Activated T-helper 1 cell treated with anti-CD3 and anti-CD28 coated beads, Interleukin-12 subunit alpha, Interleukin-12 subunit beta, Interleukin-2, Interleukin-4 antibody, amounts not matched to agents 30 ng/mL and 10 ng/mL and 1 ng/mL, durations not matched to agents 14 hours and 24 hours and 36 hours (primary cell): ENCODE results near the gene MEGF9. TPM values are rescaled to one million over a fixed set of nuclear protein-coding genes. Genes with fewer than 3 reads are reported as not detected.

Source experiments
- DNase-seq: peaks from one replicate; pipeline ENCODE4 v3.0.0; 2021; ENCODE audit warnings: low spot score
- H3K27ac Mint-ChIP-seq: one replicate; pipeline ENCODE4 v1.8.0; 2021; ENCODE audit warnings: mild to moderate bottlenecking, mixed read lengths
- H3K27me3 Mint-ChIP-seq: one replicate; pipeline ENCODE4 v1.8.0; 2022; ENCODE audit warnings: mild to moderate bottlenecking, moderate library complexity, mixed read lengths; ENCODE audit not compliant: insufficient read depth
- H3K36me3 Mint-ChIP-seq: one replicate; pipeline ENCODE4 v1.8.0; 2021; ENCODE audit warnings: low read depth, mixed read lengths
- H3K4me1 Mint-ChIP-seq: one replicate; pipeline ENCODE4 v1.8.0; 2021; ENCODE audit warnings: low read depth, mixed read lengths
- H3K4me3 Mint-ChIP-seq: one replicate; pipeline ENCODE4 v1.8.0; 2021; ENCODE audit warnings: mild to moderate bottlenecking, moderate library complexity, mixed read lengths
- H3K9me3 Mint-ChIP-seq: one replicate; pipeline ENCODE4 v1.8.0; 2021; ENCODE audit warnings: mixed read lengths
- intact Hi-C: fragments of 100-400 bp; cut with micrococcal nuclease; formaldehyde crosslinking; loops from one replicate; pipeline ENCODE4 v1.15.1; 2024
- total RNA-seq: library from RNA; stranded (reverse); gene quantifications from 2 replicates; pipeline ENCODE4 v1.2.3, GENCODE V29; 2022

The MEGF9 gene
- total RNA-seq, 1 donor from 2014 or later, result 5.4 TPM

DNA sequence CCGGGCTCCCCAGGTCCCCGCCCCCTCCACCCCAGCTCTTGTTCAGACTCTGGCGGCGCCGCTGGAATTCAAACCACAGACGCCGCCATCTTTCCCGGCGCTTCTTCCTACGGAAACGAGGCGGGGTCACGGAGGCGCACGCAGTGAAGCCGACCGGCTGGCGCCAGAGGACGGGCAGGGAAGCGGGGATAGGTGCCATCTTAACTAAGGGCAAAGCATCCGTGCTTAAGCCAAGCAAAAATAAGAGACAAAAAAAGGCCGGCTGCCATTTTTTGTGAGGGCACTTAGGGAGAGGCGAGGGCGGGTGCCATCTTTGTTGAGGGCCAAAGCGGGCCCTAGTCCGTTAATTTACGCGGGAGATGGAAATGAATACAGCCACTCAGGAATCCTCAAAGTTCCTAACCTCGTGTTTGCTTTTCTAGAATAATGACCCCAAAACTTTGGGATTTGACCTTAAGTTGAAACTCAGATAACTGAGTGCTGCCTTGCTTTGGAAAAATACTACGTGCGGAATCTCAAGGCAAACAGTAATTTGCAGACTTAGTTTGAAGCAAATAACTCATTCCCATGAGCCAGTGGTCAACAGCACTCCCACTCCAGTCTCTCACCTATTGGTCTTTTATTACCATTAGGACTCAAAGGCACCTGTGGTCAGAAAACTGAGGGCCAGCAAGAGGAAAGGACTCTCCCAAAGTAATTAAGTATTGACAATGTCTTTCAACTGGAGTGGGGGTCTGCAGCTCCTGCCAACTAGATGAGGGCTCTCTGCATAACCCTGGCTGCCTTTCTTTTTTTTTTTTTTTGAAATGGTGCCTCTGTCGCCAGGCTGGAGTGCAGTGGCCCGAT is 134.0 kb downstream of the MEGF9 start, which contains the start of gene CDK5RAP2:
CDK5RAP2 (minus strand) TSS at position 117 of the 846 bp plus-strand sequence. CDS start 189 bp downstream, outside the sequence.
- Mint-ChIP-seq H3K27ac (peak within 1 kb of the TSS; percentile 95), H3K4me1 (peaks cover 52% of the 10 kb centered on the region), H3K9me3 (peaks cover 5% of the 10 kb centered on the region), H3K4me3 (peak within 1 kb of the TSS; percentile 97), H3K36me3 (peaks cover 26% of the 10 kb centered on the region), H3K27me3 (no peaks in the 10 kb centered on the region)
- intact Hi-C loops, result loop anchor here (1.0 to 2.0 kb wide), 4 partner anchors 134 to 1513 kb away; partner anchors contain the start of genes FBXW2, MEGF9 and TTLL11
- peak; percentile 91 for DNase-seq

DNA sequence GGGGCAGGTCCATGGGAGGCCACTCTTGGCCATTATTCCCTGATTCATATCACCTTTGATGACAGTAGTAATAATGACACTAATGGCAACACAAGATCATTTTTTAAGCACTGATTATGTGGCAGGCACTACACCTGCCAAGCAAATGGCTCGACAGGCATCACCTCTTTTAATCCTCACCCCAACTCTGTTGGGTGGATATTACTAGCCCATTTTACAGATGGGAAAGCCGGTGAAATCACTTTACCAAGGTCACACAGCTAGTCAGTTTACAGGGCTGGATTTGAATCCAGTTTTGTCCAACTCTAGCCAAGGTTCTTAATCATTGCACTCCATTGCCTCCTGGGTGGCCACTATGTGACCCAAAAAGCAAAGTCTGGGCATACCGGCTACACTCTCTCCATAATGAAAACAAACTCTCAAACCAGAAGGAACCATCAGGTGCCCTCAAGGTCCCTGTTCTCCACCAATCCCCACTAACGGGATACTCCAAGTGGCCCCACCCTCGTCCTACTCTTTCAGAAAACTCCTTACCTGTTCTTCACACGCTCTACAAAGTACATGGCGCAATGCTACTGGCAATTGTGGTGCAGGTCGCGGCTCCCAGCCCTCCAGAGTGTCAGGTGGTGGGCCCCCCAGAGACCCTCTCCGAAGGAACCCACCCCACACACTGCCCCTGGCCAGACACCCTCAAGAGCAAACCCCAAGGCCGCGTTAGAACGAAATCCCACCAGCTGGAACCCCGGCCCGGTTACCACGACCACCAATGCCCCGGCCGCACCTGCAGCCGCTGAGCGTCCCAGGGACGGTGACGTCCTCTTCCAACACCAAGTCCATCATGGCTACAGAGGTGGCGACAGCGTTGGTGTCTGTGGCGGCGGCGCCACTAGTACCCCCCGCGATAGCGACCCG is 134.9 kb downstream of the MEGF9 start:
- H3K27me3 Mint-ChIP-seq, result no peaks in the 10 kb centered on the region
- H3K27ac Mint-ChIP-seq, result peak overlapping the region; percentile 95
- peaks cover 26% of the 10 kb centered on the region for H3K36me3 Mint-ChIP-seq
- peaks cover 50% of the 10 kb centered on the region for H3K4me1 Mint-ChIP-seq
- DNase-seq, result no peak
- peaks cover 5% of the 10 kb centered on the region for H3K9me3 Mint-ChIP-seq
- H3K4me3 Mint-ChIP-seq, result peak overlapping the region; percentile 97
- intact Hi-C loops, result loop anchor here (1.0 to 2.0 kb wide), 4 partner anchors 135 to 1513 kb away; partner anchors contain the start of genes FBXW2, MEGF9 and TTLL11

DNA sequence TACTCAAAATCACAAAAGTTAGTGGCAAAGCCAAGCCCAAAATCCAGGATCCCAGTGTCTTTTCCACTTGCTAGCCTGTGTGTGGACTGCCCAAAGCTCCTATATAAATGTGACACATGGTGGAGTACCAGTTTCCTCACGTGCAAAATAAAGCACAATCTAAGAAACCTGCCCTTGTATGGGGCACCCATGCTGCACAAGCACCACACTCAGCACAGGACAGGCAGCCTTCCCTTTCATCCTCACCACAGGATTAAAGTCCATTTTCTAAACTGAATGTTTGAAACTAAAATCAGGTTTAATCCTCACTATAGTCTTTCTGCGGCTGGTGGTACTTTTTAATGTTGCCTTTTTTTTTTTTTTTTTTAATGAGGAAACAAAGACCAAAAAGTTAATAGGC is 139.8 kb downstream of the MEGF9 start:
- intact Hi-C loops, result no loop called here
- Mint-ChIP-seq H3K36me3 (peaks cover 29% of the 10 kb centered on the region), H3K4me1 (peaks cover 43% of the 10 kb centered on the region)

DNA sequence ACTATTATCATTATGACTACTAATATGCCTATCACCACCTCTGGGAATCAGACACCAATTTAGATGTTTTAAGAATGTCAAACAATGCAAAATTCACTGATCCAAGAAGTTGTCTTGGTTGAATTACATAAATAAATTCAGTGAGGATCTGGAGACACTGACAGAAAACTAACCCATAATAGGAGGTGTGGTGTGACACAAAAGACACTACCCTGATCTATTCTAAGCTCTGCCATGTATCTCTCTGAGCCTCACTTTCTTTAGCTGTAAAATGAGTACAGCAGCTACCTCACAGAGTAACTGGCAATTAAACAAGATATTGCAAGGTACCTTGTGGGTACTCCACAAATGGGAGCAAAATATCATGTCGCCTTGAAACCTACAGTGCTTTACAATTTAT is 141.8 kb downstream of the MEGF9 start:
- intact Hi-C loops, result no loop called here
- H3K36me3 Mint-ChIP-seq, result peaks cover 39% of the 10 kb centered on the region
- H3K9me3 Mint-ChIP-seq, result no peaks in the 10 kb centered on the region
- H3K4me3 Mint-ChIP-seq, result no peak overlapping the region
- peaks cover 29% of the 10 kb centered on the region for H3K4me1 Mint-ChIP-seq
- DNase-seq, result no peak
- H3K27me3 Mint-ChIP-seq, result no peaks in the 10 kb centered on the region
- no peak overlapping the region for H3K27ac Mint-ChIP-seq

More for the DNA sequence above, 139.8 kb downstream of the MEGF9 start:
- no peak overlapping the region for H3K27ac Mint-ChIP-seq
- DNase-seq, result no peak
- H3K9me3 Mint-ChIP-seq, result no peaks in the 10 kb centered on the region
- no peak overlapping the region for H3K4me3 Mint-ChIP-seq
- no peaks in the 10 kb centered on the region for H3K27me3 Mint-ChIP-seq

DNA sequence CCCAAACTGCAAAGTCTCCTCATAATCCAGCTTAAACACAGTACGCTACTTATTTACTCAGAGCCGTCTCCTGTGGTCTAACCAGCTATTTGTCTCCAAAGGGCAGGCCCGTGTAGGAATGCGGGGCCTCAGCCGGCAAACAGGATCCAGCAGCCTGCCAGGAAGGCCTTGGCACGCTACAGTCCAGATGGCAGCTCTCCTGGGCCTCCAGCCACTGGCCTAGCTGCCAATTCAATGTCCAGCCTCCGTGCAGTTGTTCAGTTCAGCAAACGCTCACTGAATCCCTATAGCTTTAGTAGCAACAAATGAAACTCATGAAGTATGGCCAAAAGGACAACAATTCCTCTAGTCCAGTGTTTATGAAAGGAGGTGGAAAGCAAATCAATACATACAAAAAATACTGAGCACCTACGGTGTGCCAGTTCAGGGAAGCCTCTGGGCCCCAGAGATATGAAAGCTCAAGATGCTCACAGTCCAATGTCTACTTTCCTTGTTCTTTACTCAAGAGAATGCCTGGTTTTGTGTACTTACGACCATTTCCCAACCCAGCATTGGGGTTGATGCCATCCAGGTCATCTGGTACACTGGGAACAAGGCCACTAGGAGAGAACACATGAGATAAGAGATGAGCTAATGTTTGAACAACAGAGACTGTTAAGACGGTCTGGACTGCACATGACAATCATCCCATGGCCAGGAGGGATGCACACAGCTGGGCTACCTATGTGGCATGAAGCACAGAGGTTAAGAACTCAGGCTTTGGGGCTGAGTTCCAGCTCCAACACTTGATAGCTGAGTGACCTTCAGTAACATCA is 142.6 kb downstream of the MEGF9 start:
- H3K36me3 Mint-ChIP-seq, result peaks cover 40% of the 10 kb centered on the region
- no peak for DNase-seq
- H3K4me1 Mint-ChIP-seq, result peaks cover 21% of the 10 kb centered on the region
- H3K27me3 Mint-ChIP-seq, result no peaks in the 10 kb centered on the region
- intact Hi-C loops, result no loop called here
- H3K9me3 Mint-ChIP-seq, result no peaks in the 10 kb centered on the region
- no peak overlapping the region for H3K27ac Mint-ChIP-seq
- H3K4me3 Mint-ChIP-seq, result no peak overlapping the region

DNA sequence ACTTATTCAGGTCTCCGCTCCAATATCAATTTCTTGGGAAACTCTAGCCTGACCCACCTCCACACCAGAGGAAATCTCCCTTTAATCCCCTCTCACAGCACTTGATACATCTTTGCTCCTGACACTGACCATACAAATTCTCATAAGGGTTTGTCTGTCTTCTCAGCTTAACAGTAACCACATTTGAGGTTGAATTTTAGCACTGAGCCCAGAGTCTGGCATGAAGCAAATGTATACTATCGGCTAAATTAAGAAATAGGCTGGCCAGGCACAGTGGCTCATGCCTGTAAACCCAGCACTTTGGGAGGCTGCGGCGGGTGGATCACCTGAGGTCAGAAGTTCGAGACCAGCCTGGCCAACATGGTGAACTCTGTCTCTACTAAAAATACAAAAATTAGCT is 144.0 kb downstream of the MEGF9 start:
- Mint-ChIP-seq H3K27ac (no peak overlapping the region), H3K36me3 (peaks cover 43% of the 10 kb centered on the region), H3K27me3 (no peaks in the 10 kb centered on the region), H3K4me1 (peaks cover 9% of the 10 kb centered on the region), H3K4me3 (no peak overlapping the region), H3K9me3 (no peaks in the 10 kb centered on the region)
- intact Hi-C loops, result no loop called here
- DNase-seq, result no peak

DNA sequence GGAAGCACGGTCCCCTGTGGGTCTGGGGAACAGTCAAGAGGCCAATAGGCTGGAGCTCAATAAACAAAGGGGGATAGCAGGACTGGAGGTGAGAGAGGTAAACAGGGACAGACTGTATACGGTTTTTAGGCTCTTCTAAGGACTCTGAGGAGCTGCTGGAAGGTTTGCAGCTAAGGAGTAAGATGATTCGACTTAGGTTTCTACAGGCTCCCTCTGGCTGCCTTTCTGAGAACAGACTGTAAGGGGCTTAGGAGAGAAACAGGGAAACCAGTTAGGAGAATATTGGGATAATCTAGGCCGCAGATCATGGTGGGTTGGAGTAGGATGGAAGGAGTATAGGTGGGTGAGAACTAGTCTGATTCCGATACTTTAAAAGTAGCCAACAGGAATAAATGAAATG is 144.7 kb downstream of the MEGF9 start:
- no peaks in the 10 kb centered on the region for H3K9me3 Mint-ChIP-seq
- peaks cover 49% of the 10 kb centered on the region for H3K36me3 Mint-ChIP-seq
- H3K4me1 Mint-ChIP-seq, result peaks cover 7% of the 10 kb centered on the region
- H3K27me3 Mint-ChIP-seq, result no peaks in the 10 kb centered on the region
- no peak for DNase-seq
- intact Hi-C loops, result no loop called here
- no peak overlapping the region for H3K4me3 Mint-ChIP-seq
- H3K27ac Mint-ChIP-seq, result peak overlapping the region; percentile 40

DNA sequence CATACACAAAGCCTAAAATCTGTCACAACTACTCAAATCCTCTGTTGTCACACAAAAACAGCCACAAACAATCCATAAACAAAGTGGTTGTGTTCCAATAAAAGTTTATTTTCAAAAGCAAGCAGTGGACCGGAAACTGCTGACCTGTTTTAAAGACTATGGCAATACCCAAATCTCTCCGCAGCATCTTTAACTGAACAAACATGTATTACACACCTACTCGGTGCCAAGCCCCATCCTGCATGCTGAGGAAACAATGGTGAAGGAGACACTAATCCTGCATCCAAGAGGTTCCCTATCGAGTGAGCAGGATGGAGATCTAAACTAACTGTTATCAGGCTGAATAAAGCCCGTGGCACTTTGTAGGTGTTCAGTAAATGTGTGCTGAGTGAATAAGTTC is 145.5 kb downstream of the MEGF9 start:
- peaks cover 49% of the 10 kb centered on the region for H3K36me3 Mint-ChIP-seq
- no peaks in the 10 kb centered on the region for H3K4me1 Mint-ChIP-seq
- H3K4me3 Mint-ChIP-seq, result no peak overlapping the region
- no peaks in the 10 kb centered on the region for H3K9me3 Mint-ChIP-seq
- intact Hi-C loops, result no loop called here
- H3K27ac Mint-ChIP-seq, result no peak overlapping the region
- H3K27me3 Mint-ChIP-seq, result no peaks in the 10 kb centered on the region
- DNase-seq, result no peak

DNA sequence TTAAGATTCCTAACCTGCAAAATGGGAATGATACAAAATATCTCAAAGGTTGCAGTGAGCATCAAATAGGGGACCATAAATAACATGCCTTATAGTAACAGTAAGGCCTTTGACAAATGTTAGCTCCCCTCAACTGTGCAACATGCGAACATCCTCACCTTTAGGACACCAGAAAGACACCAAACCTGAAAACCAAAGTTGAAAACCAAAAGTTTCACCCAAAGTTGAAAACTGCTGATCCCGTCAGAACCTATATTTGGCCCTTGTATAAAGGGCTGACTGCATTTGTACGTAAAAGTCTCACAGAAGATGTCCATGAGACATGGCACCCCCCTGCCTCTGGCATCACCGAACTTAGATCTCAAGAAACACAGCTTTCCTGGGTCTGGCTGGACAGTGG is 146.4 kb downstream of the MEGF9 start:
- Mint-ChIP-seq H3K4me1 (no peaks in the 10 kb centered on the region), H3K27ac (no peak overlapping the region), H3K27me3 (no peaks in the 10 kb centered on the region), H3K9me3 (no peaks in the 10 kb centered on the region), H3K4me3 (no peak overlapping the region), H3K36me3 (peaks cover 50% of the 10 kb centered on the region)
- intact Hi-C loops, result no loop called here
- DNase-seq, result no peak

DNA sequence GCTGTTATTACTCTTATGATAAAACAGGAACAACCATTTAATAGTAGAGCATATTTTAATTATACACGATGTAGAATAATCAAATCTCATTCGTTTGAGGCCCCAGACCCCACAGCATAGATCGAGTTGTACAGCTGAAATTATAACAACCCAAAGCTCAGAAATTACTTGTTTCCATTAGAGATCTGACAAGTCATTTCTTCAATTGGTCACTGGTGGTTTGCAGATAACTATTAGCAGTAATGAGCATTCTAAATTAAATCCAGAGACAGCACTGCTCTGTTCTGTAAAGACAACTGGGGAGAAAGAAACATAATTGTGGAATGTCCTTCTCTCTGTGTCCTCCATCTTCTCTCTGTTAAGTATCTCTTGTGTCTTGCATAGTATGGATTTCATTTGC is 147.2 kb downstream of the MEGF9 start:
- peaks cover 54% of the 10 kb centered on the region for H3K36me3 Mint-ChIP-seq
- no peaks in the 10 kb centered on the region for H3K9me3 Mint-ChIP-seq
- H3K27ac Mint-ChIP-seq, result no peak overlapping the region
- intact Hi-C loops, result no loop called here
- no peak overlapping the region for H3K4me3 Mint-ChIP-seq
- no peak for DNase-seq
- no peaks in the 10 kb centered on the region for H3K27me3 Mint-ChIP-seq
- H3K4me1 Mint-ChIP-seq, result no peaks in the 10 kb centered on the region

DNA sequence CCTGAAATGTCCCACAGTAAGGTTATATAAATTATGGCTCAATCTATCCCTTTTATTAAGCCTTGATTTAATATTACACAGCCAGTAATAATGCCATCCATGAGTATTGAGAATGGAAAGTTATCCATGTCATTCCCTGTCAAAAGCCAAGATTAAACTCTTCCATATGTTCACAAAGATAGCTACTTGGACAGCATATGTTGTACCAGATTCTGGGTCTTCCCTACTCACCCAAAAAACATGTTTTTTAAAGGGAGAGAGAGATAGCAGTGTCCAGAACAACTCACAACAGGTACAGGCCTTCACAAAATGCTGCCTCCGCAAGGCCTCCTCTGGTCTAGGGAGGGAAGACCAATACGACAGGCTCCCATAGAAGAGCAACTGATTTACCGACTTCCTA is 149.7 kb downstream of the MEGF9 start:
- intact Hi-C loops, result no loop called here
- H3K36me3 Mint-ChIP-seq, result peaks cover 47% of the 10 kb centered on the region

DNA sequence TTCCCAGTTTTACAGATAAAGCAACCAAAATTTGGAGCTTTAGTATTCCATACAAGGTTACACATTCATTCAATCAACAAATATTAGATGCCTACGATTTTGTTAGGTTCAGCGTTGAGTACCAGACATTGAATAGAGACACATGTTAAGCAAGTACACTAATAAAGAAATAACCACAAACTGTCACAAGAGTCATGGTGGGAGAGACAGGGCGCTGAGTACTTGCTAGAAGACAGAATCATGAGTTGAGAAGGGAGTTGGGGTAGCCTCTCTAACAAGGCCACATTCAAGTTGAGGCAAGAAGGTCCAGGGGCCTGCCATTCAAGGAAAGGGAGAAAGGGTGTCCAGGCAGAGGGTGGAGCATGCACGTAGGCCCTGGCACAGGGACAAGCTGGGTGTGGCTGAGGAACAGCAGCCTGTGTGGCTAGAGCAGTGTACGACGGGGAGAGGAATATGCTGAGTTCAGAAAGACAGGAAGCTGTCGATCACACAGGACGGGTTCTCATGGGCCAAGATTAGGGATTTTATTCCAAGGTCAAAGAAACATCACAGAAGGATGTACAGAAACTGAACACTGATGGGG is 151.3 kb downstream of the MEGF9 start:
- intact Hi-C loops, result no loop called here
- no peak overlapping the region for H3K4me3 Mint-ChIP-seq
- no peak for DNase-seq
- no peaks in the 10 kb centered on the region for H3K27me3 Mint-ChIP-seq
- peaks cover 6% of the 10 kb centered on the region for H3K4me1 Mint-ChIP-seq
- no peak overlapping the region for H3K27ac Mint-ChIP-seq
- peaks cover 40% of the 10 kb centered on the region for H3K36me3 Mint-ChIP-seq
- H3K9me3 Mint-ChIP-seq, result no peaks in the 10 kb centered on the region

More for the DNA sequence above, 149.7 kb downstream of the MEGF9 start:
- DNase-seq, result no peak
- H3K4me3 Mint-ChIP-seq, result no peak overlapping the region
- H3K9me3 Mint-ChIP-seq, result no peaks in the 10 kb centered on the region
- no peaks in the 10 kb centered on the region for H3K27me3 Mint-ChIP-seq
- H3K27ac Mint-ChIP-seq, result no peak overlapping the region
- H3K4me1 Mint-ChIP-seq, result no peaks in the 10 kb centered on the region
